ENCODE results near the gene ZNF385A. TPM values are rescaled to one million over a fixed set of nuclear protein-coding genes. Genes with fewer than 3 reads are reported as not detected.

The ZNF385A gene
- total and polyA plus RNA-seq, 2 of the 8 experiments (the other 6 are each of a cell fraction or from before 2014, with no cell fraction given), result 5.2 to 14.3 TPM

DNA sequence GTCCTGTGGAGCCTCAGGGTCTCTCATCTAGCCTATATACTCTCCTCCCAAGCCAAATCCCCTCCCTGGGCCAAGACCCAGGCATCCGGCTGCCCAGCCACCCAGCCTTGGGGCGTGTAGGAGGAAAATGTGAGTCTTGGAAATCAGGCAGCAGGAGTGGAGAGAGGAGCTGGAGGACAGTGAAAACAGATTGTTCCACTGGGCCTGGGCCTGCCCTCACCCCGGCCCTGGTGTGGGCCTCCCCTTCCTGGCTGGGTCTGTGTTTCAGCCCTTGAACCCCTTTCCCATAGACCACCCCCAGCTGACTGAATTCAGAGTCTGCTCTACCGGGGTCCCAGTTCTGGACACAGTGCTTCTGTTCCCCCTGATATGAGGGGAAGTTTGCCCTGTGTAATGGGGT, 27.8 kb upstream of the ZNF385A start:
- no peak overlapping the region for H2BK15ac ChIP-seq (ENCODE audit: low read length)
- peaks cover 0 to 2% (median 0%) of the 10 kb centered on the region in 4 experiments; a peak in 2 of 8 replicates for H3K36me3 ChIP-seq (ENCODE audit: control insufficient read depth in 2 of 4, insufficient read depth in 4 of 4, low read length in 3 of 4)
- H2AFZ ChIP-seq (ENCODE audit: low read length), result no peak overlapping the region
- H3K4me3 ChIP-seq (ENCODE audit: extremely low read depth in 1 of 4, insufficient read depth in 2 of 4, low read depth in 3 of 4, low read length in 4 of 4), result no peak overlapping the region
- H3K18ac ChIP-seq (ENCODE audit: extremely low read depth, low read length), result no peak overlapping the region
- H2BK120ac ChIP-seq (replicated peaks; ENCODE audit: low read depth, low read length), result no peak overlapping the region
- no peak overlapping the region for H3K9ac ChIP-seq (replicated peaks in 1 of 4; ENCODE audit: extremely low read depth in 1 of 4, low read depth in 3 of 4, low read length in 3 of 4)
- no peak overlapping the region for H3K27ac ChIP-seq (ENCODE audit: low read depth, low read length)
- no peak overlapping the region for H3K56ac ChIP-seq (replicated peaks; ENCODE audit: insufficient read length, low read depth, low read length)
- no peak overlapping the region for H4K5ac ChIP-seq (ENCODE audit: insufficient read length, low read depth, low read length)
- peaks cover 0 to 3% (median 0%) of the 10 kb centered on the region in 4 experiments; a peak in 1 of 7 replicates for H3K27me3 ChIP-seq (replicated peaks in 1 of 4; ENCODE audit: control insufficient read depth in 3 of 4, extremely low read depth in 1 of 4, insufficient read depth in 3 of 4, low read length in 3 of 4)
- peaks cover 2% of the 10 kb centered on the region; the same call in 1 of the 2 replicates for H3K79me1 ChIP-seq (ENCODE audit: low read depth, low read length)
- H3K9me3 ChIP-seq (ENCODE audit: insufficient read depth in 2 of 2, low read depth in 1 of 2, low read length in 1 of 2), result no peaks in the 10 kb centered on the region
- 88% methylated on average over 4 of the region's 4 CpGs; no CpG with 5 or more reads in 1 of the 2 experiments for WGBS, 2 experiments (ENCODE audit: extremely low coverage in 1 of 2, insufficient coverage in 1 of 2, insufficient read length in 1 of 2, insufficient replicate concordance in 2 of 2, low coverage in 1 of 2, low lambda C conversion rate in 2 of 2, missing lambda C conversion rate in 1 of 2)
- H3K4me1 ChIP-seq (replicated peaks in 1 of 4; ENCODE audit: control insufficient read depth in 3 of 4, insufficient read depth in 4 of 4, low read length in 3 of 4), result peaks cover 0 to 7% (median 1%) of the 10 kb centered on the region in 4 experiments; a peak in 4 of 7 replicates
- H2BK12ac ChIP-seq (ENCODE audit: low read depth, low read length), result 0 out of 2 replicates have a peak overlapping the region, but pooled peaks have one; percentile 39
- CTCF ChIA-PET (ENCODE audit: partially characterized antibody), result interaction anchor here (0.6 to 12.1 kb wide), 7 partner anchors 12 to 1253 kb away, joined by 3 to 271 read pairs (median 21); no protein-coding TSS in a partner anchor
- POLR2A ChIA-PET (ENCODE audit: partially characterized antibody), result interaction anchor here (0.8 to 2.0 kb wide), 3 partner anchors 8 to 126 kb away, joined by 3 to 9 read pairs (median 3); no protein-coding TSS in a partner anchor
- H2BK20ac ChIP-seq (ENCODE audit: low read length), result no peak overlapping the region
- no peak overlapping the region for H3K23ac ChIP-seq (ENCODE audit: insufficient read length)
- H3K4ac ChIP-seq (replicated peaks; ENCODE audit: insufficient read length, low read depth, low read length), result no peak overlapping the region
- no peak for TF ChIP-seq POU5F1 (IDR thresholded peaks at IDR 0.05; ENCODE audit: low read depth, low read length)
- no peak for TF ChIP-seq SAP30 (IDR thresholded peaks at IDR 0.05; ENCODE audit: insufficient read depth, insufficient replicate concordance, low read length)
- no peak for TF ChIP-seq NRF1 (IDR thresholded peaks at IDR 0.05; ENCODE audit: low read depth, low read length)
- TF ChIP-seq, protein P1, sequence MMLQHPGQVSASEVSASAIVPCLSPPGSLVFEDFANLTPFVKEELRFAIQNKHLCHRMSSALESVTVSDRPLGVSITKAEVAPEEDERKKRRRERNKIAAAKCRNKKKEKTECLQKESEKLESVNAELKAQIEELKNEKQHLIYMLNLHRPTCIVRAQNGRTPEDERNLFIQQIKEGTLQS (IDR thresholded peaks at IDR 0.05; ENCODE audit: insufficient read depth, low read depth, low read length), result no peak
- no peak for TF ChIP-seq TBP (IDR thresholded peaks at IDR 0.05; ENCODE audit: low read depth, low read length)
- no peak for TF ChIP-seq RFX5 (IDR thresholded peaks at IDR 0.05; ENCODE audit: borderline replicate concordance, low read depth, low read length)
- TF ChIP-seq CTBP2 (IDR thresholded peaks at IDR 0.05; ENCODE audit: borderline replicate concordance, insufficient read depth, insufficient read length, low read length), result no peak
- no peak for TF ChIP-seq RBBP5 (IDR thresholded peaks at IDR 0.05; ENCODE audit: borderline replicate concordance, low read depth, low read length)
- no peak for TF ChIP-seq RNF2 (IDR thresholded peaks at IDR 0.05; ENCODE audit: borderline replicate concordance, low read depth, low read length, missing control alignments, poor library complexity, severe bottlenecking)
- no peak for TF ChIP-seq RXRA (IDR thresholded peaks at IDR 0.05; ENCODE audit: insufficient read depth, low read depth, low read length)
- H3K4me2 ChIP-seq (ENCODE audit: insufficient read depth in 1 of 2, low read depth in 2 of 2, low read length in 2 of 2), result no peak overlapping the region
- H2BK5ac ChIP-seq (ENCODE audit: low read depth, low read length), result no peak overlapping the region
- H4K91ac ChIP-seq (replicated peaks; ENCODE audit: insufficient read length, low read length), result no peak overlapping the region
- DNase-seq (ENCODE audit: low read depth in 1 of 2, low spot score in 2 of 2) (peak in 1 of 2 experiments; percentile 39), FAIRE-seq (no peak)
- H4K8ac ChIP-seq (ENCODE audit: extremely low read depth, insufficient read depth, low read length), result no peak overlapping the region
- no peak overlapping the region for H3K14ac ChIP-seq (ENCODE audit: insufficient read length)
- H4K20me1 ChIP-seq (replicated peaks in 1 of 2; ENCODE audit: control insufficient read depth in 1 of 2, insufficient read depth in 2 of 2, low read length in 2 of 2), result peaks cover 2% of the 10 kb centered on the region in 2 experiments
- H3K79me2 ChIP-seq (ENCODE audit: control insufficient read depth in 1 of 2, insufficient read depth in 2 of 2, low read length in 2 of 2), result no peaks in the 10 kb centered on the region
- H3K23me2 ChIP-seq (ENCODE audit: low read depth, low read length), result no peaks in the 10 kb centered on the region
- no peak overlapping the region for H2AK5ac ChIP-seq (ENCODE audit: low read depth, low read length)
